HUES48 (cell line): Measurements from ENCODE around the gene ERO1A.
"Not testable (repeated sequence)": the region's sequence is repeated elsewhere in the genome, so short reads cannot be mapped to it uniquely, and the experiment has no call there.

Experiments
- H3K27ac ChIP-seq: one replicate; pipeline ENCODE4 v1.7.0; 2013; ENCODE audit warnings: low read depth, low read length, inconsistent platforms
- H3K27me3 ChIP-seq: 2 replicates; pipeline ENCODE4 v1.6.1; 2013; ENCODE audit warnings: mild to moderate bottlenecking, low read length; ENCODE audit not compliant: control insufficient read depth, insufficient read depth
- H3K36me3 ChIP-seq: 2 replicates; pipeline ENCODE4 v1.6.1; 2013; ENCODE audit warnings: low read length; ENCODE audit not compliant: control insufficient read depth, insufficient read depth
- H3K4me1 ChIP-seq: 2 replicates; pipeline ENCODE4 v1.6.1; 2013; ENCODE audit warnings: mild to moderate bottlenecking, low read length; ENCODE audit not compliant: control insufficient read depth, insufficient read depth
- H3K4me3 ChIP-seq: 2 replicates; pipeline ENCODE4 v1.5.1; 2013; ENCODE audit warnings: mild to moderate bottlenecking, low read depth, low read length
- H3K9ac ChIP-seq: 2 replicates; pipeline ENCODE4 v1.6.1; 2013; ENCODE audit warnings: mild to moderate bottlenecking, low read depth, low read length, moderate library complexity
- H3K9me3 ChIP-seq: 2 replicates; pipeline ENCODE4 v1.6.1; 2013; ENCODE audit warnings: low read length; ENCODE audit not compliant: control insufficient read depth, insufficient read depth

Gene ERO1A

GRCh38 chr14:52727509-52727908 lies 32.2 kb upstream of the ERO1A start:
- H3K36me3 ChIP-seq = peaks cover 61% of the 10 kb centered on the region
- H3K27me3 ChIP-seq, H3K27ac ChIP-seq, H3K4me3 ChIP-seq, H3K9ac ChIP-seq, H3K4me1 ChIP-seq, H3K9me3 ChIP-seq: not testable (repeated sequence)

- Histone ChIP-seq H3K27ac (no peak overlapping the region), H3K9me3 (no peaks in the 10 kb centered on the region), H3K4me1 (no peaks in the 10 kb centered on the region), H3K36me3 (peaks cover 93% of the 10 kb centered on the region), H3K9ac (no peak overlapping the region), H3K27me3 (no peaks in the 10 kb centered on the region), H3K4me3 (no peak overlapping the region)
These were observed 28.9 kb upstream of the ERO1A start for GRCh38 chr14:52724360-52724644.

GRCh38 chr14:52723514-52724359 lies 28.4 kb upstream of the ERO1A start:
- Histone ChIP-seq H3K9ac (no peak overlapping the region), H3K36me3 (peaks cover 98% of the 10 kb centered on the region), H3K27ac (no peak overlapping the region), H3K4me3 (no peak overlapping the region), H3K4me1 (no peaks in the 10 kb centered on the region), H3K27me3 (no peaks in the 10 kb centered on the region), H3K9me3 (no peaks in the 10 kb centered on the region)

GRCh38 chr14:52716155-52716554 lies 20.8 kb upstream of the ERO1A start:
- H3K27ac ChIP-seq = no peak overlapping the region
- no peaks in the 10 kb centered on the region for H3K9me3 ChIP-seq
- H3K36me3 ChIP-seq = peaks cover 98% of the 10 kb centered on the region

GRCh38 chr14:52711666-52712065 lies 16.3 kb upstream of the ERO1A start:
- no peak overlapping the region for H3K9ac ChIP-seq
- no peak overlapping the region for H3K27ac ChIP-seq
- peaks cover 84% of the 10 kb centered on the region for H3K36me3 ChIP-seq

More at GRCh38 chr14:52716155-52716554, 20.8 kb upstream of the ERO1A start:
- H3K4me3 ChIP-seq = no peak overlapping the region
- no peaks in the 10 kb centered on the region for H3K27me3 ChIP-seq
- H3K4me1 ChIP-seq = no peaks in the 10 kb centered on the region
- H3K9ac ChIP-seq = no peak overlapping the region

GRCh38 chr14:52706724-52707706 lies 11.7 kb upstream of the ERO1A start, which contains the start of gene PSMC6:
TSS of gene PSMC6 (plus strand) at chr14:52707200. CDS start at chr14:52707220, 20 bp downstream.
- Histone ChIP-seq H3K9ac (peak within 1 kb of the TSS; percentile 94), H3K4me1 (0 out of 2 replicates have a peak, but pooled peaks cover 9% of the 10 kb centered on the region), H3K27ac (peak within 1 kb of the TSS; percentile 86), H3K9me3 (no peaks in the 10 kb centered on the region), H3K36me3 (peaks cover 39% of the 10 kb centered on the region), H3K4me3 (peak within 1 kb of the TSS; percentile 95), H3K27me3 (no peaks in the 10 kb centered on the region)

More at GRCh38 chr14:52711666-52712065, 16.3 kb upstream of the ERO1A start:
- Histone ChIP-seq H3K4me1 (0 out of 2 replicates have a peak, but pooled peaks cover 9% of the 10 kb centered on the region), H3K9me3 (no peaks in the 10 kb centered on the region), H3K27me3 (no peaks in the 10 kb centered on the region), H3K4me3 (no peak overlapping the region)

GRCh38 chr14:52706286-52706685 lies 10.9 kb upstream of the ERO1A start:
- H3K9me3 ChIP-seq = no peaks in the 10 kb centered on the region
- peak overlapping the region; percentile 10; the same call in 1 of the 2 replicates for H3K9ac ChIP-seq
- H3K36me3 ChIP-seq = peaks cover 32% of the 10 kb centered on the region
- 0 out of 2 replicates have a peak, but pooled peaks cover 9% of the 10 kb centered on the region for H3K4me1 ChIP-seq
- no peaks in the 10 kb centered on the region for H3K27me3 ChIP-seq
- peak overlapping the region; percentile 81 for H3K27ac ChIP-seq
- H3K4me3 ChIP-seq = peak overlapping the region; percentile 95

GRCh38 chr14:52703664-52704063 lies 8.3 kb upstream of the ERO1A start:
- Histone ChIP-seq H3K4me3 (no peak overlapping the region), H3K27ac (no peak overlapping the region), H3K27me3 (no peaks in the 10 kb centered on the region), H3K9me3 (no peaks in the 10 kb centered on the region), H3K4me1 (0 out of 2 replicates have a peak, but pooled peaks cover 8% of the 10 kb centered on the region), H3K9ac (no peak overlapping the region), H3K36me3 (peaks cover 6% of the 10 kb centered on the region)

GRCh38 chr14:52703225-52703624 lies 7.9 kb upstream of the ERO1A start:
- H3K9ac ChIP-seq = no peak overlapping the region
- no peak overlapping the region for H3K27ac ChIP-seq
- H3K36me3 ChIP-seq = peaks cover 1% of the 10 kb centered on the region; the same call in 1 of the 2 replicates
- H3K4me3 ChIP-seq = no peak overlapping the region
- 0 out of 2 replicates have a peak, but pooled peaks cover 4% of the 10 kb centered on the region for H3K4me1 ChIP-seq
- no peaks in the 10 kb centered on the region for H3K27me3 ChIP-seq
- H3K9me3 ChIP-seq = no peaks in the 10 kb centered on the region

GRCh38 chr14:52701223-52701622 lies 5.9 kb upstream of the ERO1A start:
- Histone ChIP-seq H3K36me3 (no peaks in the 10 kb centered on the region), H3K4me1 (no peaks in the 10 kb centered on the region), H3K4me3 (no peak overlapping the region), H3K9ac (no peak overlapping the region), H3K27ac (no peak overlapping the region), H3K9me3 (no peaks in the 10 kb centered on the region), H3K27me3 (no peaks in the 10 kb centered on the region)
